Measurements from ENCODE around the gene LEFTY2. TPM values are rescaled to one million over a fixed set of nuclear protein-coding genes. Genes with fewer than 3 reads are reported as not detected.

Gene LEFTY2, protein sequence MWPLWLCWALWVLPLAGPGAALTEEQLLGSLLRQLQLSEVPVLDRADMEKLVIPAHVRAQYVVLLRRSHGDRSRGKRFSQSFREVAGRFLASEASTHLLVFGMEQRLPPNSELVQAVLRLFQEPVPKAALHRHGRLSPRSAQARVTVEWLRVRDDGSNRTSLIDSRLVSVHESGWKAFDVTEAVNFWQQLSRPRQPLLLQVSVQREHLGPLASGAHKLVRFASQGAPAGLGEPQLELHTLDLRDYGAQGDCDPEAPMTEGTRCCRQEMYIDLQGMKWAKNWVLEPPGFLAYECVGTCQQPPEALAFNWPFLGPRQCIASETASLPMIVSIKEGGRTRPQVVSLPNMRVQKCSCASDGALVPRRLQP
- not detected in 2 replicates for total RNA-seq

DNA sequence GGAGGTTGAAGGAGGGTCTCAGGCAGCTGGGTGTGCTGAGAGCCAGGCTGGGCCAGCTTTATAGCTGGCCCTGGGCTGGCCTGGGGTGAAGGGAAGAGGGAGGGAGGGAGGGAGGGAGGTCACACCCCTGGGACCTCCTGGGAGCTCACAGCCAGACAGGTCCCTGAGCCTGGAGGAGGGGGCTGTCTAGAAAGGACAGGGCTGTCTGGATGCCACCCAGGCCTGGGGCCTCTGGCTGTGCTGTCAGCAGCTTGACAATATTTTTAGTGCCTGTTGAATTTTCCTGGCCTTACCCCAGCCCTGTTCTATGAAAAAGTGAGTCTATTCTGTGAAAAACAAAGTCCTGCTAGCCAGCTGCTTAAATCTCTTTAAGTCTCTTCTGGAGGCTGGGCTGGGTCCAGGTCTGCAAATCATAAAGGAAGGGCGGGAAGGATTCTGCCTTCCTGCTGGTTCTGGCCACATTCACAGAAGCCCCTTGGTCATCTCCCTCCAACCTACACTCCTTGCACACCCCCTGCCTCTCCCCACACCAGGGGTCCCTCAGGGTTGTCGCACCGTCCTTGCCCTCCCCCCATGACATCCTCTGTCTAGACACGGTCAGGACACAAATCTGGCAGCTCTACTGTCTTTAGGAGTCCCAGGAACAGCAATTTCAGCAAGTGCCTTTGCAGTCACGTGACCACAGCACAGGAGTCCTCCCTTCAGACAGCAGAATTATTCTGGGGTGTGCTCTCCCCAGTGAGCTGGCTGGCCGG lies at the start of gene LEFTY2:
Gene LEFTY2 (minus strand): TSS at position 34 of the 755 bp plus-strand sequence. CDS start 80 bp downstream, outside the sequence.

DNA sequence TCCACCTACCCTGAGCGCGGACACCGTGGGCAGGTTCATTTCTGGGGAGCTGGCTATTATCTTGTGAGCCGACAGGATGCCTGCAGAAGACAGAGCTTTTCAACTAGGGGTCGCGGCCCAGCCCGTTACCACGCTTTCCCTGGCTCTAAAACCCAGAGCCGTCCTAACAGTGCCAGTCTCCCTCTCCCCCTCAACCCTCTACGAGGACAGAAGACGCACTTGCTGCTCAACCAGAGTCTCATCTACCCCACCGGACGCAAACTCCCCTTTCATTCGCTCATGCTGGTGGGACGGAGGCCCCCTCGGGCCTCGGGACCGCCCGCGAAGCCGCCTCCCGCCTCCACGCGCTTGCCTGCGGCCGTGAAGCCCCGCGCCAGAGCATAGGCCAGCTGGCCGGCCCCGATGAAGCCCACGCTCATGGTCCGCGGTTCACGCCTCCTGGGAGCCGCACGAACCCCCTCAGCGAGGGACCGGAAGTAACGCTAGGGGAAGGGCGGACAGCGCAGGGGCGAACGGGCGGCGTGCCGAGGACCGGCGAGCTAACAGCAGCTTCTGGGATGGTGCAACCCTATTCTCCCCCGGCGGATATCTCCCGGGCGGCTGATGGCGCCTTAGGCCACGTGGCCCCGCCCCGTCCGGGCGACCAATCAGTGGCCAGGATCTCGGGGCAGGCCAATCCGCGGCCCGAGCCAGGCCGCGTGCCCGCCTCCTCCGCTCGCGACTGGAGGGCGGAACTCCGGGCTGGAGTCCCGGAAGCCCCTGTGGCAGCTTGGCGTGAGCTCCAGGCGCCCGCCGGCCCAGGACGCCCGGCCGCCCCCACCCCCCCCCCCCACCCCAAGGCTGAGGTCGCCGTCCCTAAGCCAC lies 17.1 kb downstream of the LEFTY2 start, which contains the start of gene PYCR2:
Gene PYCR2 (minus strand): TSS at position 559 of the 864 bp plus-strand sequence. CDS start 140 bp downstream, at position 419.

DNA sequence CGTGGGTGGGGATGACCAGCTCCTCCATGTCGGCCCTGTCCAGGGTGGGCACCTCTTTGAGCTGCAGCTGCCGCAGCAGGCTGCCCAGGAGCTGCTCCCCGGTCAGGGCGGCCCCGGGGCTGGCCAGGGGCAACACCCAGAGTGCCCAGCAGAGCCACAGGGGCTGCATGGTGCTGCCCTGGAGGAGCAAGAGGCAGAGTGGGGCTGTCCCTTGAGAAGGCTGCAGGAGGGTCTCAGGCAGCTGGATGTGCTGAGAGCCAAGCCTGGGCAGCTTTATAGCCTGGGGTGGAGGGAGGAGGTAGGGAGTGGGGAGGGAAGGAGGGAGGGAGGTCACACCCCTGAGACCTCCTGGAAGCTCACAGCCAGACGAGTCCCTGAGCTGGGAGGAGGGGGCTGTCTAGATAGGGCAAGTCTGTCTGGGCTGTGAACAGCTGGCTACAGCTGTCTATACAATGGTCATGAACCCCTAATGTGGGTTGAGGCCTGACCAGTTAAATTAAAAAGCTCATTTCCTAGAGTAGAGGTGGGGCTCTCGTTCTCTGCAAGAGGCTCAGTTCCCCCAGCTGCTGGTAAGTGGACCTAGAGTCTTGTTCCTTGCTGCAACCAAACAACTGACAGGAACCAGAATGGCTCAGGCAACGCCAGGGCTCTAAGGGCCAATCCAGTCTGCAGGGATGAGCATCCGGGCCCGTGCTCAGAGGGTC lies 52.0 kb downstream of the LEFTY2 start, which contains the start of gene LEFTY1:
Gene LEFTY1 (minus strand): TSS at position 249 of the 704 bp plus-strand sequence. CDS start 80 bp downstream, at position 169.

Other genes starting within 250 kb of the LEFTY2 start
- 317 and 359 TPM in 2 replicates for gene SRP9, start 163.4 kb downstream of the LEFTY2 start, total RNA-seq
- gene EPHX1, start 131.1 kb downstream of the LEFTY2 start, total RNA-seq, result 21.6 and 38.1 TPM in 2 replicates
- 9.2 and 16.7 TPM in 2 replicates for gene TMEM63A, start 58.8 kb downstream of the LEFTY2 start, total RNA-seq
- gene LEFTY1, start 52.1 kb downstream of the LEFTY2 start, total RNA-seq, result not detected in 2 replicates
- gene PYCR2, start 17.0 kb downstream of the LEFTY2 start, total RNA-seq, result 47.5 and 53.9 TPM in 2 replicates
- 10.4 and 12.9 TPM in 2 replicates for gene SDE2, start 58.1 kb upstream of the LEFTY2 start, total RNA-seq
- 226 and 247 TPM in 2 replicates for gene H3-3A, start 121.5 kb upstream of the LEFTY2 start, total RNA-seq
- gene ACBD3, start 245.5 kb upstream of the LEFTY2 start, total RNA-seq, result 54.8 and 79.8 TPM in 2 replicates

Data from myometrial cell (primary cell).